ENCODE data around the gene VPS13C. TPM values are rescaled to one million over a fixed set of nuclear protein-coding genes. Genes with fewer than 3 reads are reported as not detected.

Gene VPS13C
- total and polyA plus RNA-seq, 2 experiments from 2014 or later = 8.7 to 21.7 TPM

DNA sequence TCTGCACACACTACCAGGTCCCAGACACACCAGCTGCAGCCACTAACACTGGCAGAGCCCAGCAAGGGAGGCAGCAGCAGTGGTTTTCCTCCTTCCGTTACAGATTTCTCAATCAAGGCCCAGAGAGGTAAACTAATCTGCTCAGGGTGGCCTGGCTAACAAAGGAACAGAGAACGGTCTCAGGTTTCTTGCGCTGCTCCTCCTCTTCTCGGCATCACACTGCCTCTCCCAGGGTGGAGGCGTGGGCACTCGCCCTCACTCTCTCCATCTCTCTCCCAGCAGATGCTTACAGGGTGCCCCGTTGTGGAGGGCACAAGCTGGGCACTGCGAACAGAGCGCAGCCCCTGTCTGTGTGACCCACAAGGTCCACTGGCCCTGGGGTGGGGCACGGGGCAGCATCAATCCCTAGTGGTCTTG is 228.7 kb downstream of the VPS13C start:
- no peak overlapping the region for H2AFZ ChIP-seq
- no peak overlapping the region for H3K9ac ChIP-seq
- no peak overlapping the region for H3K4me3 ChIP-seq
- no peaks in the 10 kb centered on the region for H3K9me2 ChIP-seq (ENCODE audit: insufficient read depth)
- no peak for DNase-seq
- H3K4me1 ChIP-seq (ENCODE audit: insufficient read depth) = no peaks in the 10 kb centered on the region
- WGBS, 2 experiments (ENCODE audit: low coverage in 1 of 2, low lambda C conversion rate in 2 of 2, missing lambda C conversion rate in 2 of 2) = 72 to 76% methylated on average over 8 to 10 of the region's 10 CpGs
- no peaks in the 10 kb centered on the region for H3F3A ChIP-seq (ENCODE audit: insufficient read depth)
- H3K79me2 ChIP-seq (ENCODE audit: insufficient read depth) = no peaks in the 10 kb centered on the region
- TF ChIP-seq EZH2 (IDR thresholded peaks at IDR 0.05; ENCODE audit: insufficient read depth, poor library complexity, severe bottlenecking) (no peak), EZH2phosphoT487 (IDR thresholded peaks at IDR 0.05; ENCODE audit: insufficient read depth, low read depth) (no peak)
- H3K4me2 ChIP-seq (ENCODE audit: unreplicated experiment) = no peak overlapping the region
- H3K27me3 ChIP-seq (replicated peaks; ENCODE audit: insufficient read depth) = 0 out of 2 replicates have a peak, but pooled peaks cover 5% of the 10 kb centered on the region
- no peak overlapping the region for H3K27ac ChIP-seq
- no peaks in the 10 kb centered on the region for H3K9me3 ChIP-seq (ENCODE audit: low read depth)
- in situ Hi-C loops (cut with MboI) = loop anchor here (10.0 to 25.0 kb wide), 2 partner anchors 769 to 1247 kb away; no protein-coding TSS in a partner anchor
- H4K20me1 ChIP-seq (ENCODE audit: insufficient read depth) = no peaks in the 10 kb centered on the region
- H3K36me3 ChIP-seq (ENCODE audit: low read depth) = no peaks in the 10 kb centered on the region

DNA sequence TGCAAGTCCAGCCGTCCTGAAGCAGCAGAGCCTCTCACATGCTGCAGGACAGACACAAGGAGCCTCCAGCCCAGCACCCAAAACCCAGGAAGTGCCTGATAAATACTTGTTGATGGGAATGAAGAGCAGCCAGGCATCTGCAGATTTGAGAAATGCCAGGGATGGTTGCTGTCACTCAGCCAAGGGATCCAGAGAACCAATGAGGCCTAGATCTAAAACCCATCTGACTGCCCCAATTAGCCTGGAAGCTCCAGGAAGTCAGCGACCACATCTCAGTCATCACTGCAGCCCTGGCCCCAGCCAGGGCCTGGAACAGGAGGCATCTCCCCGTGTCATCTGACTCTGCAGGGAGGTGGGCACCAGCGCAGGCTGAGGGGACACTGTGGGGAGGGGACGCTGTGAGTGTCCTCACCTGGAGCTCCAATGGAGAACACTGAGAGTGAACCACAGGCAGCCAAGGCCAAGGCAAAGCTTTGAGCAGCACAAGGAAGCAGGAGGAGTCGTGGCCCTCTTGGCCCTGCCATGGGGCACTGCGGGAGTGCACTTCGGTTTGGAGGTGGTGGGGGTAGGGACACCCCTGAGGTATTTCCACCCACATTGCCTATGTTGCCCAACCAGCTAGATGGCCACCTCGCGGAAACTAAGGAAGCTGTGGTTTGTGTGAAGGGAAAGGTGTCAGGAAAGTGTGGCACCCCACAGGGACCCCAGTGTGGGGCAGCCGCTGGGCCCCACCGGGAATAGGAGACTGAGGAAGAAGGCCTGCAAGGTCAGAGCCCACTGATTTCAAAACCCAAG is 229.5 kb downstream of the VPS13C start:
- H3K9me3 ChIP-seq (ENCODE audit: low read depth) = no peaks in the 10 kb centered on the region
- H3K4me2 ChIP-seq (ENCODE audit: unreplicated experiment) = no peak overlapping the region
- no peaks in the 10 kb centered on the region for H4K20me1 ChIP-seq (ENCODE audit: insufficient read depth)
- no peaks in the 10 kb centered on the region for H3K36me3 ChIP-seq (ENCODE audit: low read depth)
- H3K4me1 ChIP-seq (ENCODE audit: insufficient read depth) = no peaks in the 10 kb centered on the region
- no peak overlapping the region for H3K9ac ChIP-seq
- H3F3A ChIP-seq (ENCODE audit: insufficient read depth) = no peaks in the 10 kb centered on the region
- H3K9me2 ChIP-seq (ENCODE audit: insufficient read depth) = no peaks in the 10 kb centered on the region
- H3K4me3 ChIP-seq = no peak overlapping the region
- in situ Hi-C loops (cut with MboI) = loop anchor here (10.0 to 25.0 kb wide), 2 partner anchors 768 to 1246 kb away; no protein-coding TSS in a partner anchor
- H3K27me3 ChIP-seq (replicated peaks; ENCODE audit: insufficient read depth) = 0 out of 2 replicates have a peak, but pooled peaks cover 7% of the 10 kb centered on the region
- TF ChIP-seq EZH2phosphoT487 (IDR thresholded peaks at IDR 0.05; ENCODE audit: insufficient read depth, low read depth) (no peak), EZH2 (IDR thresholded peaks at IDR 0.05; ENCODE audit: insufficient read depth, poor library complexity, severe bottlenecking) (no peak)
- no peak overlapping the region for H2AFZ ChIP-seq
- H3K27ac ChIP-seq = no peak overlapping the region
- 68 to 86% methylated on average over 12 of the region's 12 CpGs for WGBS, 2 experiments (ENCODE audit: low coverage in 1 of 2, low lambda C conversion rate in 2 of 2, missing lambda C conversion rate in 2 of 2)
- H3K79me2 ChIP-seq (ENCODE audit: insufficient read depth) = no peaks in the 10 kb centered on the region
- DNase-seq = no peak

DNA sequence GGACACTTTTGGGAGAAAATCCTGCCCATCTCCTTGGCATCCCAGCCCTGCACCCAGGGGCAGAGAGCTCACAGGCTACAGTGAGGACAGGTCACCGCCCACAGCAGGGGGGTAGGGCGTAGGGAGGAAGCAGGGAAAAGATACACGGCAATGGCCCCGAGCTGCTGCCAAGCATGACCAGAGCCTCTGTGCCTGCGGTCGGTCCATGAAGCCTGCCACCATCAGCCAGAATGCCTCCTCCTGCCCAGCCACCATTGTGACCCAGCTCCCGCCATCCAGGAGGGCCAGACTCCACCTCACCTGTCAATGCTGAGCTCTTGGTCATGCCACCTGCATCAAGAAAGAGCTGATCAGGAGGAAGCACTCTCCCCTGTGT is 230.7 kb downstream of the VPS13C start:
- in situ Hi-C loops (cut with MboI) = loop anchor here (25.0 kb wide), 1 partner anchor 767 kb away; no protein-coding TSS in a partner anchor
- no peak for TF ChIP-seq EZH2phosphoT487 (IDR thresholded peaks at IDR 0.05; ENCODE audit: insufficient read depth, low read depth)
- 60 to 69% methylated on average over 7 of the region's 7 CpGs for WGBS, 2 experiments (ENCODE audit: low coverage in 1 of 2, low lambda C conversion rate in 2 of 2, missing lambda C conversion rate in 2 of 2)
- Histone ChIP-seq H3K9me2 (ENCODE audit: insufficient read depth) (no peaks in the 10 kb centered on the region), H3K27me3 (replicated peaks; ENCODE audit: insufficient read depth) (0 out of 2 replicates have a peak, but pooled peaks cover 10% of the 10 kb centered on the region), H3K4me1 (ENCODE audit: insufficient read depth) (no peaks in the 10 kb centered on the region), H3K79me2 (ENCODE audit: insufficient read depth) (no peaks in the 10 kb centered on the region), H3K4me3 (no peak overlapping the region), H2AFZ (no peak overlapping the region), H3K9ac (no peak overlapping the region), H3K9me3 (ENCODE audit: low read depth) (no peaks in the 10 kb centered on the region), H3F3A (ENCODE audit: insufficient read depth) (no peaks in the 10 kb centered on the region), H4K20me1 (ENCODE audit: insufficient read depth) (no peaks in the 10 kb centered on the region), H3K4me2 (ENCODE audit: unreplicated experiment) (no peak overlapping the region), H3K36me3 (ENCODE audit: low read depth) (no peaks in the 10 kb centered on the region), H3K27ac (no peak overlapping the region)
- no peak for DNase-seq

DNA sequence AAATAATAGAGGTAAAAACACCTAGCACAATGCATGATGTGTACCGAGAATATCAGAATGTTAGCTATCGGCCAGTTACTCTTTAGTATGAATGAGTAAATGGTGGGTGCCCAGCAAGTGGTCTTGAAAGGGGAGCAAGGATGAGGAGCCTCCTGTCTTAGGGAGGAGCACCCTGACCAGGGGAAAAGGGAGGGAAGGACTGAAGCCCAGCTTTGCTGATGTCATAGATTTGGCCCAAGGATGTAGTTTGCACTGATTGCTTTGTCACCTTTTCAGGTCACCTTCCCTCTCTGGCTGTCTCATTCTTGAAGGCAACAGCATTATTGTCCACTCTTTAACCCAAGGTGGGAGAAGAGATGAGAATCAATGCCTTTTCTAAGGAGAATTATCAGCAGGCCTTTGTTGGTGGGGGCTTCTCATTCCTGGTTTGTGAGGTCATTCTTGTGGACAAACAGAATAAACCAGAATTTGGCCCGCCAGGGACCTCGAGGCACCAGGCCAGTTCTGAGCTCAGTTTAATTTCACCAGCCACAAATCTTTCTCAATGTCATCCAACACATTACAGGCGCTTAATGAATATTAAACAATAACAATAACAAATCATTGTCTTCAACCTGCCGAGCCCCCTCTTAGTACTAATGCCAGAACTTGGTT is 231.3 kb downstream of the VPS13C start:
- Histone ChIP-seq H3K36me3 (ENCODE audit: low read depth) (no peaks in the 10 kb centered on the region), H3K4me1 (ENCODE audit: insufficient read depth) (no peaks in the 10 kb centered on the region), H3K9me3 (ENCODE audit: low read depth) (no peaks in the 10 kb centered on the region), H3K27me3 (replicated peaks; ENCODE audit: insufficient read depth) (0 out of 2 replicates have a peak, but pooled peaks cover 10% of the 10 kb centered on the region), H3F3A (ENCODE audit: insufficient read depth) (no peaks in the 10 kb centered on the region), H3K27ac (no peak overlapping the region), H3K4me2 (ENCODE audit: unreplicated experiment) (no peak overlapping the region), H4K20me1 (ENCODE audit: insufficient read depth) (no peaks in the 10 kb centered on the region), H2AFZ (no peak overlapping the region), H3K79me2 (ENCODE audit: insufficient read depth) (no peaks in the 10 kb centered on the region), H3K9ac (no peak overlapping the region), H3K9me2 (ENCODE audit: insufficient read depth) (no peaks in the 10 kb centered on the region), H3K4me3 (no peak overlapping the region)
- in situ Hi-C loops (cut with MboI) = loop anchor here (25.0 kb wide), 1 partner anchor 767 kb away; no protein-coding TSS in a partner anchor
- TF ChIP-seq EZH2phosphoT487 (IDR thresholded peaks at IDR 0.05; ENCODE audit: insufficient read depth, low read depth) = no peak
- 30 to 37% methylated on average over 6 of the region's 6 CpGs for WGBS, 2 experiments (ENCODE audit: low coverage in 1 of 2, low lambda C conversion rate in 2 of 2, missing lambda C conversion rate in 2 of 2)
- no peak for DNase-seq
